ENCODE data around the gene RASGRF1. TPM values are rescaled to one million over a fixed set of nuclear protein-coding genes. Genes with fewer than 3 reads are reported as not detected.

RASGRF1 gene
- total RNA-seq, 2 experiments from 2014 or later, result not detected

DNA sequence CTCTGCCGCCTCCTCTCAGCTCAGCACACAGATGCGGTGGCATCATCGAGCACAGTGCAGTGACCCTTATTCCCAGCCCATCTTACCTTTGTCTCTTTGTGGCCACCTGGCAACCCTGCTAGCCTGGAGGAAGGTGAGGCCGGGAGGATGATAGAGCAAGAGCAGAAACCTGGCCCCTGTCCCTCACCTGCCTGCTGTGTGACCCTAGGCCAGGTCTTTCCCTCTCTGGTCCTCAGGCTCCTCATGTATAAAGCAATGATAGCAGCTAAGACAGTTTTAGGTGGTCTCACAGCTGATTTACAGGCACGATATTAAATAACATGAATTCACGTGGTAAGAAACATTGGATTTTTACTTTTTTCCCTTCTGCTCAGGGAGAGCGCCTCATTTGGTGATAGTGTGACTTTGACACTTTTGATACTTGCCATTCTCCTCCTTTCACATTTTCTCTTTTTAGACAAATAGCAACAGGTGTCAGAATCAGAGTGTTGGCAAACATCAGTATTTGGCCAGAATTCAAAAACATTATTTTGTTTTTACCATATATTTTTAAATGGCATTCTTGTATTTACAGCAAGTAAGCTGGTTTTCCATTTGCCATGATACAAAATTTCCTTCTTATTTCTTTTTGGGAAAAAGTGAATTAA is 116.2 kb downstream of the RASGRF1 start:
- no peak for DNase-seq
- Mint-ChIP-seq H3K4me3 (no peak overlapping the region), H3K9me3 (no peaks in the 10 kb centered on the region), H3K27ac (no peak overlapping the region), H3K4me1 (peaks cover 10% of the 10 kb centered on the region), H3K27me3 (no peaks in the 10 kb centered on the region), H3K36me3 (no peaks in the 10 kb centered on the region)

DNA sequence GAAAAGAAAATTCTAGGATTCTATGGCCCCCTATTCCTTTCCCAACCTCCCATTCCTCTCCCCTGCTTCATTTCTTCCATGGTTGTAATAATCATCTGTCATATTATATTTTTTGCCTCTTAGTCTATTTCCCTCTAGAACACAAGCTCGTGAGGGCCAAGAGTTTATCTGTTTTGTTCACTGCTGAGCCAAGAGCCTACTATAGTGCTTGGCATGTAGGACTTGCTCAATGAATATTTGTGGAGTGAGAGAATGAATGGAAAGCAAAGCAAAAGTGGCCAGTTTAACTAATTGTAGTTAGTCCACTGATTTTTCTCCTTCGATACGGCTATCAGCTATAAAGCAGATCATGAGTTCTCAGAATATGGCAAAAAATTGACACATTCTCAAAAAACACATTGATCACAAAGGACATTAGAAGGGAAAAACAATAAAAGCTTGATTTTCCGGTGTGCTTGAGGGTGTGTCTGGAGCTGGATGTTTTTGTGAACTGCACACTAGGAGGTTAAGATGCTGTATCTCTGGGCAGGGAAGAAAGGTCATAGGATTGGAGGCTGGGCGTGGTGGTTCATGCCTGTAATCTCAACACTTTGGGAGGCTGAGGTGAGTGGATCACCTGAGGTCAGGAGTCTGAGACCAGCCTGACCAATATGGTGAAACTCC is 120.8 kb downstream of the RASGRF1 start:
- H3K27ac Mint-ChIP-seq, result no peak overlapping the region
- H3K4me3 Mint-ChIP-seq, result no peak overlapping the region
- no peaks in the 10 kb centered on the region for H3K9me3 Mint-ChIP-seq
- no peaks in the 10 kb centered on the region for H3K36me3 Mint-ChIP-seq
- H3K4me1 Mint-ChIP-seq, result peaks cover 4% of the 10 kb centered on the region
- no peaks in the 10 kb centered on the region for H3K27me3 Mint-ChIP-seq
- no peak for DNase-seq

DNA sequence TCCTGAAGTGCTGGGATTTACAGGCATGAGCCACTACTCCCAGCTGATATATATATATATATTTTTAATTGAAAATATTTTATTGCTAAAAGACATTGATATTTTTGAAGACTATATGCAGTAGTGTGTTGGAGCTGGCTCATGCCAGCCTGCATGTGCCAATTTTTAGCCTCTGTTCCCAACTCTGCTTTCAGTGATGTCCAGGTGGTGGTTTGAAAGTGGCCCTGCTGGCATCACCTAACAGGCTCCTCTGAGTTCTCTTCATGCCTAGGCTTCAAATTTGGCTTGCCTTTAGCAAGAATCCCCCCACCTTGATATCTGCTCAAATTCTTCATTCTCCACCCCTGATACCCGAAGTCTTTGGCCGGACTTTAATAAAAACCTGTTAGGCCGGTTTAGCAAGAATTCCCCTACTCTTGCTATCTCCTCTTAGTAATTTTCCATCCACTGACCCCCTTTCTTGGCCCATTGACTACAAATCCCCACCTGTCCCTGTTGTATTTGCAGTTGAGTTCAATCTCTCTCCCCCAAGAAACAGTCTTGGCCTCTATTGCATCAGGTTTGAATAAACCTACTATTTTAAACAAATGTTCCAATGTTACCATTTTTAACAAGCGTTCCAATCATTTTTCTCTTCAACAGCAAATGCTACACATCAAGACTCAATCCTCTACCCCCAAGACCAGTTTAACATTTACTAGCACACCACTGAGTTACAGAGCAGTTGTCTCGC is 121.9 kb downstream of the RASGRF1 start:
- H3K9me3 Mint-ChIP-seq, result no peaks in the 10 kb centered on the region
- peaks cover 1% of the 10 kb centered on the region for H3K4me1 Mint-ChIP-seq
- no peaks in the 10 kb centered on the region for H3K36me3 Mint-ChIP-seq
- H3K27ac Mint-ChIP-seq, result no peak overlapping the region
- no peaks in the 10 kb centered on the region for H3K27me3 Mint-ChIP-seq
- H3K4me3 Mint-ChIP-seq, result no peak overlapping the region
- DNase-seq, result no peak

DNA sequence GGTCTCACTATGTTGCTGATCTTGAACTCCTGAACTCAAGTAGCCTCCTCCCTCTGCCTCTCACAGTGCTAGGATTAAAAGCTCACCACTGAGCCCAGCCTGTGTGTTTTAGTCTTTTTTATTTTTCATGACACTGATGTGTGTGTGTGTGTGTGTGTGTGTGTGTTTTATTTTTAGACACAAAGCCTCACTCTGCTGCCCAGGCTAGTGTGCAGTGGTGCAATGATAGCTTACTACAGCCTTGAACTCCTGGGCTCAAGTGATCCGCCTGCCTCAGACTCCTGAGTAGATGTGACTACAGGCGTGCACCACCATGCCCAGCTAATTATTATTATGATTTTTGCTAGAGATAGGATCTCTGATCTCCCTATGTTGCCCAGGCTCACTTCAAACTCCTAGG is 122.5 kb downstream of the RASGRF1 start:
- Mint-ChIP-seq H3K4me3 (no peak overlapping the region), H3K27ac (no peak overlapping the region), H3K9me3 (no peaks in the 10 kb centered on the region), H3K27me3 (no peaks in the 10 kb centered on the region), H3K36me3 (no peaks in the 10 kb centered on the region), H3K4me1 (no peaks in the 10 kb centered on the region)
- no peak for DNase-seq

DNA sequence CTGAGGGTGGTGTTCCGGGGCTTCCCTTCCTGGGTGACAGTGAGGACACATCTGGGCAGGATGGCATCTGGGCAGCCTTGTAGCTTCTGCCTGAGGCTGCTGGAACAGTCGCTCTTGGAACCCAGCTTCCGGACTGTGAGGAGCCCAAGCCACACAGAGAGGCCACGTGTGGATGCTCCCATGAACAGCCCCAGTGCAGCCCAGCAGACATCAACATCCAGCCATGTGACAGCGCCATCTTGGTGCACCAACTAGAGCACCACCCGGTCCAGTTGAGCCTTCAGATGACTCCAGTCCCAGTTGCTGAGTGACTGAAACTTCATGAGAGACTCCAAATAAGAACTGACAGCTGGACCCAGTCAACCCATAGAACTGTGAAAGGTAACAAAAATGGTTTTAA is 130.3 kb downstream of the RASGRF1 start:
- Mint-ChIP-seq H3K36me3 (no peaks in the 10 kb centered on the region), H3K9me3 (no peaks in the 10 kb centered on the region), H3K4me1 (no peaks in the 10 kb centered on the region), H3K27me3 (no peaks in the 10 kb centered on the region), H3K27ac (no peak overlapping the region), H3K4me3 (no peak overlapping the region)
- no peak for DNase-seq

DNA sequence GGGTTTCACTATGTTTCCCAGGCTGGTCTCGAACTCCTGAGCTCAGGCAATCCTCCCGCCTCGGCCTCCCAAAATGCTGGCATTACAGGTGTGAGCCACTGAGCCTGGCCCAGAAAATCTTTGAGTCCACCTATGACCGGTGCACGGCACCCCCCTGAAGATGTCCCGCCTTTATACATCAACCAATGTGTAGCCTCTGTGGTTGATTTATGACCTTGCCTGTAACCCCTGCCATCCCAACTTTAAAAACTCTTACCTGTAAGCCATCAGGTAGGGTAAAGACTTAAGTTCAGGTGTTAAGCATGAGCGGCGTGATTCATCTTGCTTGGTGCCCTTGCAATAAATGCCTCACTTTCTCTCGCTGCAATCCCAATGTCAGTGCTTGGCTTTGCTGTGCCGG is 131.2 kb downstream of the RASGRF1 start:
- no peaks in the 10 kb centered on the region for H3K27me3 Mint-ChIP-seq
- H3K9me3 Mint-ChIP-seq, result no peaks in the 10 kb centered on the region
- no peaks in the 10 kb centered on the region for H3K4me1 Mint-ChIP-seq

DNA sequence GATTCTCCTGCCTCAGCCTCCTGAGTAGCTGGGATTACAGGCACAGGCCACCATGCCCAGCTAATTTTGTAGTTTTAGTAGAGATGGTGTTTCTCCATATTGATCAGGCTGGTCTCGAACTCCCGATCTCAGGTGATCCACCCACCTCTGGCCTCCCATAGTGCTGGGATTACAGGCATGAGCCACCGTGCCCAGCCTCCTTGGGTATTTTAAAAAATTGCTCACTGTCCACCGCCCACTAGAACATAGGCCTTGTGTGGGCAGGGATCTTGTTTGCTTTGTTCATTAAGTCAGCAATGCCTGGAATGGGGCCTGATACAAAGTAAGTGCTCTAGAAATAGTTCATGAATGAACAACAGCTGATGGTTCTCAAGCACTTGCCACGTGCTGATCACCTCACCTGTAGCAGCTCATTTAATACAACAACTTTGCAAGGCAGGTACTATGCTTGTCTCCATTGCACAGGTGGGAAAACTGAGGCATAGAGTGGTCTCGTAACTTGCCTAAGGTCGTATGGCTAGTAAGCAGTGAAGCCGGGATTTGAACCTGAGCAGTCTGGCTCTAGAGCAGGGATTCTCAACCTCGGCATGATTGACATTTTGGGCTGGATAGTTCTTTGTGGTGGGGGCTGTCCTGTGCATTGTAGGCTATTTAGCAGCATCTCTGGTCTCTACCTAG is 133.0 kb downstream of the RASGRF1 start:
- no peaks in the 10 kb centered on the region for H3K36me3 Mint-ChIP-seq
- no peak overlapping the region for H3K27ac Mint-ChIP-seq
- no peaks in the 10 kb centered on the region for H3K9me3 Mint-ChIP-seq
- DNase-seq, result no peak
- H3K27me3 Mint-ChIP-seq, result no peaks in the 10 kb centered on the region
- H3K4me1 Mint-ChIP-seq, result no peaks in the 10 kb centered on the region
- no peak overlapping the region for H3K4me3 Mint-ChIP-seq

More for the DNA sequence above, 131.2 kb downstream of the RASGRF1 start:
- Mint-ChIP-seq H3K27ac (no peak overlapping the region), H3K4me3 (no peak overlapping the region), H3K36me3 (no peaks in the 10 kb centered on the region)
- no peak for DNase-seq

DNA sequence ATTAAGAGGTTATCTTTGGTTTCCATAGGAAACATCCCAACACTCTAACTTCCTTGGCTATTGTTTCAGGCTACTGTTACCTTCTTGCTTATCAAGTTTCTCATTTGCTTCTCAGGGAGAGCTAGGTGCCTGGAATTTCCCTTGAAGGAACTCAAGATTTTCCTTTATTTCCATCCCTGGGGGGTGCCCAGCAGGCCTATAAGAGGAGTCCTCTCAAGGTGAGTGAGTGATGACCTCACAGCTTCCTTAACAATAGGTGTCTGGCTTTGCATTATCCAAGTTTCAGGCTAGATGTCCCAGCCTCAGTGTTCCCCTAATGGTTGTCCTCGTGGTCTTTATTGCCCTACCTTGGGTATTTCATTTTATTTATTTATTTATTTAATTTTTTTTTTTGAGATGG is 133.6 kb downstream of the RASGRF1 start:
- H3K4me1 Mint-ChIP-seq, result no peaks in the 10 kb centered on the region
- H3K27ac Mint-ChIP-seq, result no peak overlapping the region
- no peaks in the 10 kb centered on the region for H3K27me3 Mint-ChIP-seq
- H3K36me3 Mint-ChIP-seq, result no peaks in the 10 kb centered on the region
- no peak for DNase-seq
- H3K4me3 Mint-ChIP-seq, result no peak overlapping the region
- no peaks in the 10 kb centered on the region for H3K9me3 Mint-ChIP-seq

DNA sequence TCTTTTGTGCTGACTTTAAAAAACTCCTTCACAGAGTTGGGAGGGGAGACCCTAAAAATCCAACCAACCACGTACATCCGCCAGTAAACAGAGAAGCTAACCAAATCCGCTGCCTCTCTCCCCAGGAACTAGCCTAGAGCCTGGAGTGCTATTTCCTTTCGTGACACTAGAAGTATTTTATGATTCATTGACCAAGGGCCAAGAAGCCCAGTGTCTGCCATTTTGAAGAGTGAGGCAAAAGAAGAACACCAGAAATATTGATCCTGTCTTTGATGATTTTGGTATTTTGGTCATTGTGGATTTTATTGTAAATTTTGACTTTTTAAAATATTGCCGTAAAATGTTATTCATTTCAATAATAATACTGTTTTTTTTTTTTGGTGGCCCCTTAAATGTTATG is 135.2 kb downstream of the RASGRF1 start:
- Mint-ChIP-seq H3K27me3 (no peaks in the 10 kb centered on the region), H3K9me3 (no peaks in the 10 kb centered on the region), H3K4me3 (no peak overlapping the region), H3K27ac (no peak overlapping the region), H3K36me3 (no peaks in the 10 kb centered on the region), H3K4me1 (peaks cover 3% of the 10 kb centered on the region)
- DNase-seq, result no peak

DNA sequence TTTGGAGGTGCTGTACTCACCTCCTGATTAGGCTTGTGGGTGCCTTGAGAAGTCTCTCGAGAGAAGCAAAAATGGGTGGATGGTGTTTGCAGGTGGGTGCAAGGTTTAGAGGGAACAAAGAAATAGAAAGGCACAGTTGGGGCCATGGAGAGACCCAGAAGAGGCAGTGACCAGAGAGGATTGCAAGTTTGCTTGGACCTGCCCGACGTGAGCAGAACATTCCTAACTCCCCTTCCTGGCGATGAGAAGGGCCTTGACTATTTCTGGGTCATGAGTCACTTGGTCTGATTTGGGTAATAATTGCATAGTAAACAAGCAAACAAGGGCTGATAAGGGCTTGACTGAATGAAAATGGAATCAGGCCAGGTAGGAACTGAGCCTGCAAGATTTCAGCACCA is 138.7 kb downstream of the RASGRF1 start:
- H3K4me3 Mint-ChIP-seq, result no peak overlapping the region
- H3K4me1 Mint-ChIP-seq, result peaks cover 3% of the 10 kb centered on the region
- no peak for DNase-seq
- H3K9me3 Mint-ChIP-seq, result no peaks in the 10 kb centered on the region
- no peak overlapping the region for H3K27ac Mint-ChIP-seq
- no peaks in the 10 kb centered on the region for H3K27me3 Mint-ChIP-seq
- H3K36me3 Mint-ChIP-seq, result no peaks in the 10 kb centered on the region

DNA sequence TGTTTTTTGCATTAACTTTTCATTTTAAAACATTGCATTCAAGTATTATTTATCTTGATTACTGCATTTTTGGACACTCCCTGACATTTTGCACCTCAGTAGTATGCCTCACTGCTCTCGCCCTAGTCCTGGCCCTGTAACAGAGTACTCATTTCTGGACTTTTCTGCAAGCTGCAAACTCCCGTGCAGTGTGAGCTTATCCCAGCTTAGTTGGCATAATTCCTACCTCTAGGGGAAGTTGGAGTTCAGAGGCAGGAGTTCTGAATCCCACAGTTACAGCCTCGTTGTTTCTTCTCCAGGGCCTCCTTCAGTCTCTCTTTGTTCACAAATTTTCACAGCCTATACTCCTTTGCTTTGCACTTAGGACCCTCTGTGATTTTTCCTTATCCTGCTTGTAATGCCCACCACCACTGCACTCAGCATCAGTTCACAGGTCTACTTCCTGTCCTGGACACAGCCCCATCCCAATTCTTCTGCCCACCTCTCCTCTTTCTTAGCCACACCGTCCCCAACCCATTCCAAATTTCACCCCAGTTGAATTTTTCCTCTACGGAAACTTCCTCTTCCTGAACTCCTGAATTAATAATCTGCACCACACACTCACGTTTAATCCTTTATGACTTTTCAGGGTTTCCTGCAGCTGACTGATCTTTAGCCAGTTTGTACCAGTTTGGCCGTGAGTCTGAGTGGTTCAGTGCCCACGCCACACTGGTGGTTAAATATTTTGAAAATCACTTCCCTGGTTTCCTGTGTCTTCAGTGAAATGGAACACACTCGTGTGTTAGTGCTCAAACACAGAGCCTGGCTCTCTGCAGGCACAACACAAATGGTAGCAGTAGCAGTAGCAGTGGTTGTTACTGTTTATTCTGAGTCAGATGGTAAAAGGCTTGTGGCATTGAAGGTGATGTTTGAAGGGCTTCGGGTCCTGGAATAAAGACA is 139.4 kb downstream of the RASGRF1 start:
- H3K36me3 Mint-ChIP-seq, result no peaks in the 10 kb centered on the region
- H3K27me3 Mint-ChIP-seq, result peaks cover 3% of the 10 kb centered on the region
- no peak overlapping the region for H3K27ac Mint-ChIP-seq
- no peak for DNase-seq
- no peaks in the 10 kb centered on the region for H3K9me3 Mint-ChIP-seq
- H3K4me1 Mint-ChIP-seq, result peaks cover 3% of the 10 kb centered on the region
- H3K4me3 Mint-ChIP-seq, result no peak overlapping the region

DNA sequence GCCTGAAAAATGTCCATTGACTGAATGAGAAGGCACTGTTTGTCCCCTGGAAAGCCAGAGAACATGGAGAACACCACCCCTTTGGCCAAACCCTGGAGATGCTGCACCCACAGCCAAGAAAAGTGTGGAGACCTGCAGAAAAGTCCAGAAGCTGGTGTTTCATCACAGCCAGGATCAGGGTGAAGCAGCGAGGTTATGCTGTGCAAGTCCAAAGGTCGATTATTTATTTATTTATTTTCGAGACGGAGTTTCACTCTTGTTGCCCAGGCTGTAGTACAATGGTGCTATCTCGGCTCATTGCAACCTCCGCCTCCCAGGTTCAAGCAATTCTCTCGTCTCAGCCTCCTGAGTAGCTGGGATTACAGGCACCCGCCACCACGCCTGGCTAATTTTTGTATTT is 140.2 kb downstream of the RASGRF1 start:
- no peak overlapping the region for H3K27ac Mint-ChIP-seq

DNA sequence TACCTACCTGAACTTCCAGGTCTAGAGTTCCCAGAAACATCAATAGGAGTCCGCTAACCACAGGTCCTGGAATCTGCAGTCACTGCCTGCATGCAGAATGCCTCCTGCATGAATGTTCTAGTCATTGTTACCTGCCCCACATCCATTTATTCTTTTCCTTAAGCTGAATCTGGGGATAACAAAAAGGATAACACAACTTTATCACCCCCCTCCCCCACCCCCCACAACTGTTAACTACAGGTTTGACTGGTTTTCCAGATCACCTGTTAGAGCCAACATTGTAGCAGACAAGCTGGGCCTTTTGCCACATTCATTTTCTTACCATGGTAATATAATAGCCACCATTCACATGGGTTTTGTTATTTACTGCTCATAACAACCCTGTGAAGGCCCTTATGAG is 141.1 kb downstream of the RASGRF1 start:
- Mint-ChIP-seq H3K4me3 (no peak overlapping the region), H3K4me1 (peaks cover 3% of the 10 kb centered on the region), H3K9me3 (no peaks in the 10 kb centered on the region), H3K27ac (no peak overlapping the region), H3K36me3 (no peaks in the 10 kb centered on the region), H3K27me3 (peaks cover 11% of the 10 kb centered on the region)
- no peak for DNase-seq

More for the DNA sequence above, 140.2 kb downstream of the RASGRF1 start:
- Mint-ChIP-seq H3K27me3 (peaks cover 8% of the 10 kb centered on the region), H3K4me1 (peaks cover 3% of the 10 kb centered on the region), H3K9me3 (no peaks in the 10 kb centered on the region), H3K4me3 (no peak overlapping the region), H3K36me3 (no peaks in the 10 kb centered on the region)
- no peak for DNase-seq

DNA sequence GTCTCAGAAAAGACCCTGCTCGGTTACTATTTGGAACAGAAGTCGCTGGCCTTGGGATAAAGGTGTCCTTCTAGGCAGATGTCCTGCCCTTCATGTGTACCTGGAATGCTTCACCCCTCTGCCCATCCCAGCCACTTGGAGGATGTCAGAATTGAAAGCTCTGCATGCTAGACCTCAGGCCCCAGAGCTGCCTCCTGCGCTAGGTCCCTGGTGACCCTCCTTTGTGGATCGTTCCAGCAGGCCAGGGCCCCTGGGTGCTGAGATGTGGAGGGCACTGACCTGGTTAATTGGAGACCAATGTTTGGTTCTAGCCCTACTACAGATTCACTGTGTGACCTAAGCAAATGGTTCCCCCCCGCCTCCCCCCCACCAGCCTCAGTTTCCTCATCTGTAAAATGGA is 143.1 kb downstream of the RASGRF1 start:
- DNase-seq, result no peak
- Mint-ChIP-seq H3K27ac (no peak overlapping the region), H3K4me1 (peaks cover 5% of the 10 kb centered on the region), H3K4me3 (no peak overlapping the region), H3K27me3 (peaks cover 22% of the 10 kb centered on the region), H3K9me3 (no peaks in the 10 kb centered on the region), H3K36me3 (no peaks in the 10 kb centered on the region)
